GM11168 (cell line): Measurements from ENCODE around the gene SLIT1.

Experiments used
- in situ Hi-C: fragments of 300-500 bp; cut with MboI; formaldehyde crosslinking; loops from one replicate; pipeline ENCODE4 v1.12.0; 2022; ENCODE audit warnings: low sequenced_read_pairs; ENCODE audit not compliant: unreplicated experiment

SLIT1 gene

GRCh38 chr10:96960872-96961271 is 224.9 kb downstream of the SLIT1 start:
- in situ Hi-C loops: no loop called here

GRCh38 chr10:96959733-96960132 is 226.0 kb downstream of the SLIT1 start:
- in situ Hi-C loops: no loop called here

- in situ Hi-C loops: no loop called here
Measured at GRCh38 chr10:96958071-96958470, 227.7 kb downstream of the SLIT1 start.

- in situ Hi-C loops: no loop called here
Measured at GRCh38 chr10:96955794-96956193, 230.0 kb downstream of the SLIT1 start.

- in situ Hi-C loops: no loop called here
Measured at GRCh38 chr10:96951954-96952353, 233.8 kb downstream of the SLIT1 start.

- in situ Hi-C loops: no loop called here
Measured at GRCh38 chr10:96949039-96949683, 236.6 kb downstream of the SLIT1 start.
